Measurements from ENCODE around the gene PWWP2A. TPM values are rescaled to one million over a fixed set of nuclear protein-coding genes. Genes with fewer than 3 reads are reported as not detected.

Gene PWWP2A
- total and polyA plus RNA-seq, 2 experiments from 2014 or later: 51.5 to 81.6 TPM

- no peak overlapping the region for H3K27ac ChIP-seq (ENCODE audit: low read depth)
- no peak overlapping the region for H2AFZ ChIP-seq
- H3K4me1 Mint-ChIP-seq: no peaks in the 10 kb centered on the region
- DNase-seq (ENCODE audit: low spot score) (no peak), ATAC-seq (no peak)
- H3K27me3 Mint-ChIP-seq (ENCODE audit: insufficient read depth, low read depth, poor library complexity): peaks cover 5% of the 10 kb centered on the region
- TF ChIP-seq ZNF331 (CRISPR knock-in tag; IDR thresholded peaks at IDR 0.05; ENCODE audit: low read depth) (no peak), POLR2AphosphoS5 (IDR thresholded peaks at IDR 0.05; ENCODE audit: low read depth) (no peak), EZH2 (IDR thresholded peaks at IDR 0.05; ENCODE audit: low read depth, unreplicated experiment) (no peak), ETS1 (IDR thresholded peaks at IDR 0.05) (no peak), ZNF462 (CRISPR knock-in tag; IDR thresholded peaks at IDR 0.05) (no peak), REST (IDR thresholded peaks at IDR 0.05; ENCODE audit: unreplicated experiment) (no peak), ZNF114 (CRISPR knock-in tag; IDR thresholded peaks at IDR 0.05) (no peak), NANOG (IDR thresholded peaks at IDR 0.05; ENCODE audit: borderline replicate concordance) (no peak), CREB1 (CRISPR knock-in tag; IDR thresholded peaks at IDR 0.05; ENCODE audit: low read depth) (no peak), EZH2phosphoT487 (IDR thresholded peaks at IDR 0.05; ENCODE audit: unreplicated experiment) (no peak), JUNB (IDR thresholded peaks at IDR 0.05; ENCODE audit: unreplicated experiment) (no peak), STAT1 (IDR thresholded peaks at IDR 0.05; ENCODE audit: unreplicated experiment) (no peak), CTCF (conservative IDR thresholded peaks at IDR 0.05; ENCODE audit: low read depth in 2 of 2) (no peak)
- H3K9me2 ChIP-seq (ENCODE audit: insufficient read depth): no peaks in the 10 kb centered on the region
- H3K27ac Mint-ChIP-seq: no peak overlapping the region
- no peak overlapping the region for H3K4me3 ChIP-seq
- no peaks in the 10 kb centered on the region for H3K36me3 Mint-ChIP-seq (ENCODE audit: low read depth)
- H3K27me3 ChIP-seq (ENCODE audit: insufficient read depth): no peaks in the 10 kb centered on the region
- no peak overlapping the region for H3K4me2 ChIP-seq
- no peaks in the 10 kb centered on the region for H3K9me3 Mint-ChIP-seq
- no peak overlapping the region for H3K4me3 Mint-ChIP-seq
- H3F3A ChIP-seq (replicated peaks; ENCODE audit: low read depth): no peaks in the 10 kb centered on the region
- no peaks in the 10 kb centered on the region; the same call in 1 of the 2 replicates for H3K36me3 ChIP-seq (ENCODE audit: insufficient read depth)
- H3K79me2 ChIP-seq (replicated peaks; ENCODE audit: insufficient read depth): no peaks in the 10 kb centered on the region
- no peaks in the 10 kb centered on the region for H4K20me1 ChIP-seq (replicated peaks; ENCODE audit: insufficient read depth)
- H3K4me1 ChIP-seq (ENCODE audit: insufficient read depth): no peaks in the 10 kb centered on the region
Measured at GRCh38 chr5:160152901-160153300, 33.7 kb upstream of the PWWP2A start.
